Endothelial cell of umbilical vein (primary cell): Measurements from ENCODE around the gene SARNP. TPM values are rescaled to one million over a fixed set of nuclear protein-coding genes. Genes with fewer than 3 reads are reported as not detected.
A peak's percentile ranks its signal among the peaks of the same experiment; 100 is the strongest.

Experiments
- BruUV-seq: library from RNA; stranded (reverse); fragments of 400-500 nt; replicated peaks from 2 replicates; lab custom pipeline; 2021; lab: Mats Ljungman, UMichigan
- CTCF ChIA-PET: fragments of 300-600, 350-600 bp; sonication (Branson Sonifier 250); formaldehyde crosslinking; loops from one replicate; lab custom pipeline; 2021; ENCODE audit warnings: antibody characterized with exemption, inconsistent platforms; lab: Charles Lee
- POLR2A ChIA-PET: fragments of 300-600, 350-600 bp; sonication (Branson Sonifier 250); formaldehyde crosslinking; loops from one replicate; lab custom pipeline; 2021; ENCODE audit warnings: antibody characterized with exemption, inconsistent platforms; lab: Charles Lee
- DNase-seq: peaks from one replicate; pipeline ENCODE4 v3.0.0-alpha.2; 2011; ENCODE audit warnings: low read depth, low spot score
- FAIRE-seq: peaks from 2 replicates; lab custom pipeline; 2011; peaks lifted over from hg19 to GRCh38; lab: Jason Lieb, UNC
- H2AFZ ChIP-seq: 2 replicates; pipeline ENCODE4 v1.6.0; 2012; ENCODE audit warnings: low read depth, low read length, control low read depth, inconsistent platforms
- H3K27ac ChIP-seq: 2 replicates; pipeline ENCODE4 v1.5.1; 2011; ENCODE audit warnings: low read depth, mild to moderate bottlenecking, control low read depth, low read length, moderate library complexity; ENCODE audit not compliant: insufficient read depth
- H3K27me3 ChIP-seq, 2 experiments: 2 replicates each; pipeline versions ENCODE4 v1.6.0 to v1.6.1; 2011; ENCODE audit warnings: low read length in 2 of 2, mixed read lengths in 1 of 2; ENCODE audit not compliant: control insufficient read depth in 2 of 2, insufficient read depth in 2 of 2
- H3K36me3 ChIP-seq, 2 experiments: 2 replicates in 1 of 2; 3 replicates in 1 of 2; pipeline ENCODE4 v1.5.1; 2011; ENCODE audit warnings: low read length in 2 of 2, mild to moderate bottlenecking in 1 of 2, moderate library complexity in 1 of 2; ENCODE audit not compliant: control insufficient read depth in 2 of 2, insufficient read depth in 2 of 2; ENCODE audit errors: extremely low read depth in 1 of 2
- H3K4me1 ChIP-seq: 3 replicates; pipeline ENCODE4 v1.5.1; 2011; ENCODE audit warnings: mild to moderate bottlenecking, low read length; ENCODE audit not compliant: control insufficient read depth, insufficient read depth; ENCODE audit errors: extremely low read depth
- H3K4me2 ChIP-seq: 2 replicates; pipeline ENCODE4 v1.6.1; 2011; ENCODE audit warnings: low read length, control low read depth, mixed read lengths; ENCODE audit not compliant: insufficient read depth
- H3K4me3 ChIP-seq, 3 experiments: fragments of 200-600 bp in 1 of 3; sonication (generic), shearing (Covaris generic) in 1 of 3; replicated peaks in 1 of 3; 2 replicates each; pipeline ENCODE4 v1.5.1; 2011 to 2016; ENCODE audit warnings: control low read depth in 3 of 3, low read length in 3 of 3, mild to moderate bottlenecking in 2 of 3, inconsistent platforms in 1 of 3, low read depth in 1 of 3, moderate library complexity in 1 of 3; ENCODE audit not compliant: insufficient read depth in 1 of 3
- H3K79me2 ChIP-seq: 2 replicates; pipeline ENCODE4 v1.6.0; 2012; ENCODE audit warnings: low read length, inconsistent platforms; ENCODE audit not compliant: control insufficient read depth, insufficient read depth
- H3K9ac ChIP-seq: replicated peaks from 2 replicates; pipeline ENCODE3; 2011; ENCODE audit warnings: low read length, control low read depth; ENCODE audit not compliant: insufficient read depth; ENCODE audit errors: extremely low read depth
- H3K9me1 ChIP-seq: replicated peaks from 3 replicates; pipeline ENCODE4 v1.6.0; 2011; ENCODE audit warnings: mild to moderate bottlenecking, low read length; ENCODE audit not compliant: control insufficient read depth, insufficient read depth; ENCODE audit errors: extremely low read depth
- H3K9me3 ChIP-seq: replicated peaks from 2 replicates; pipeline ENCODE4 v1.5.1; 2012; ENCODE audit warnings: low read length, inconsistent platforms; ENCODE audit not compliant: control insufficient read depth, insufficient read depth
- H4K20me1 ChIP-seq: replicated peaks from 2 replicates; pipeline ENCODE3; 2011; ENCODE audit warnings: mild to moderate bottlenecking, low read length; ENCODE audit not compliant: control insufficient read depth, insufficient read depth; ENCODE audit errors: extremely low read depth
- CTCF ChIP-seq, 2 donors: IDR thresholded peaks; 1 replicate in 1 of 2; 2 replicates in 1 of 2; pipeline ENCODE4 v1.5.1; 2011; ENCODE audit warnings: low read length in 2 of 2, mild to moderate bottlenecking in 2 of 2, moderate library complexity in 2 of 2, control low read depth in 1 of 2, inconsistent platforms in 1 of 2, low read depth in 1 of 2; ENCODE audit not compliant: insufficient read depth in 1 of 2; ENCODE audit errors: extremely low read depth in 1 of 2
- EZH2 ChIP-seq: IDR thresholded peaks from 2 replicates; pipeline ENCODE4 v1.6.1; 2012; ENCODE audit warnings: borderline replicate concordance, low read depth, mild to moderate bottlenecking, moderate library complexity, low read length, inconsistent platforms; ENCODE audit not compliant: severe bottlenecking
- FOS ChIP-seq: IDR thresholded peaks from 2 replicates; pipeline ENCODE4 v1.6.1; 2011; ENCODE audit warnings: mild to moderate bottlenecking, low read length, moderate library complexity, borderline replicate concordance; ENCODE audit not compliant: insufficient read depth
- GATA2 ChIP-seq: IDR thresholded peaks from 2 replicates; pipeline ENCODE4 v1.7.0; 2011; ENCODE audit warnings: low read depth, mild to moderate bottlenecking, moderate library complexity, mixed read lengths, low read length; ENCODE audit not compliant: insufficient read length, insufficient read depth
- JUN ChIP-seq: IDR thresholded peaks from 2 replicates; pipeline ENCODE4 v1.6.1; 2011; ENCODE audit warnings: borderline replicate concordance, low read depth; ENCODE audit not compliant: insufficient read length, insufficient read depth
- MAX ChIP-seq: IDR thresholded peaks from 2 replicates; pipeline ENCODE4 v1.6.1; 2011; ENCODE audit not compliant: insufficient read depth, insufficient read length
- MYC ChIP-seq: IDR thresholded peaks from one replicate; pipeline ENCODE4 v1.6.1; 2011; ENCODE audit warnings: mild to moderate bottlenecking, low read depth, low read length
- POLR2A ChIP-seq: IDR thresholded peaks from 2 replicates; pipeline ENCODE4 v1.6.1; 2012; ENCODE audit warnings: low read depth, mild to moderate bottlenecking, control low read depth, low read length
- POLR2AphosphoS5 ChIP-seq: IDR thresholded peaks from 2 replicates; pipeline ENCODE4 v1.6.1; 2012; ENCODE audit warnings: low read depth, mild to moderate bottlenecking, control low read depth, low read length, moderate library complexity; ENCODE audit not compliant: insufficient read depth
- dilution Hi-C: fragments of 300-500 bp; cut with MboI; formaldehyde crosslinking; loops from one replicate; pipeline ENCODE4 v1.15.0; 2019; ENCODE audit warnings: low sequenced_read_pairs; ENCODE audit not compliant: extremely low pct_ligation_motif_present
- intact Hi-C: fragments of 100-400 bp; cut with micrococcal nuclease; formaldehyde crosslinking; loops from one replicate; pipeline ENCODE4 v1.10.0; 2022
- polyA plus RNA-seq, 4 experiments: library from polyadenylated mRNA; depleted of rRNA in 3 of 4; stranded (reverse) in 3 of 4; unstranded in 1 of 4; fragments of >200 nt; gene quantifications; 2 replicates each; pipeline versions ENCODE4 v1.2.1 to v1.2.3, GENCODE V29; 2011 to 2012; ENCODE audit warnings: missing spikeins in 1 of 4
- total RNA-seq: library from RNA; stranded (reverse); gene quantifications from 2 replicates; pipeline ENCODE4 v1.2.3, GENCODE V29; 2021

The SARNP gene
- total and polyA plus RNA-seq, 2 donors (not counting 3 experiments of a cell fraction or from before 2014, with no cell fraction given) = 88.1 to 101 TPM

DNA sequence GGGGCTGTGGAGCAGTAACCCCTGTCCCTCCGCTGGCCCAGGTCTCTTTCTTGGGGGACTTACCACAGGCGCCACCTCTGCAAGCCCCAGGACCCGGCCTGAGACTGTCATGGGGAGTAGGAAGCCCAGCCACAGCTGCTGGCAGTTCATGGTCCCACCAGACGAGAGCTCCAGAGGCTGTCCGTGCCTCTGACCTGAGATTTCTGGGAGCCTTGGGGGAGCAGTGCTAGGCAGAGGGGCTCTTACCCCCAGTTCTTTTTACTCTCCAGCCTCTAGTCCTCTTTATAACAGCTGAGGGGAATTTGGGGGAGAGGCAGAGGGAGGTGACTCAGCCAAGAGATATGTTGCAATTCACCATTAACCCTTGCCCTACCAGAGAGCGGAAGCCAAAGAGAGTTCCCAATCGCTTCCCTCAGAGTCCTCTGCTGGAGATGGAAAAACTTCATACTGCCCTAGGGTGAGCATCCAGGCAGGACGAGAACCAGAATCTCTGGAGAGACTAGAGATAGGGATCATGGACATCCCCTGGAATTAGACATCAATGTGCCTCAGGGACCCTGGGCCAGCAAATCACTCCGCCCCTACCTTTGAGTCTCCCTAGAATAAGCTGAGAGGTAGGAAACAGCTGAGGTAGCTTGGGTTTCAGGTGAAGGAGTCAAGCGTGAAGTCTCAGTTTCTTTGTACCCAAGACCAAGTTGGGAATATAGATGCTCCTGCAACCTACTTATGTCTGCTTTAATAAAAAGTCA lies 25.3 kb upstream of the SARNP start, which contains the start of gene MMP19:
MMP19 (minus strand) TSS at position 256 of the 749 bp plus-strand sequence; CDS start at position 150, 106 bp downstream.
- Histone ChIP-seq H2AFZ (peak within 1 kb of the TSS; percentile 41), H3K9me1 (no peaks in the 10 kb centered on the region), H3K79me2 (no peaks in the 10 kb centered on the region), H3K36me3 (no peaks in the 10 kb centered on the region), H3K9me3 (no peaks in the 10 kb centered on the region), H3K27me3 (no peaks in the 10 kb centered on the region), H3K4me2 (peak within 1 kb of the TSS; percentile 33), H3K9ac (no peak within 1 kb of the TSS), H4K20me1 (no peaks in the 10 kb centered on the region), H3K4me1 (peaks cover 16% of the 10 kb centered on the region), H3K4me3 (no peak within 1 kb of the TSS), H3K27ac (no peak within 1 kb of the TSS)
- DNase-seq = no peak
- ChIA-PET POLR2A (no interaction called here), CTCF (interaction anchor here (0.9 to 2.6 kb wide), 3 partner anchors 12 to 98 kb away, joined by 3 to 7 read pairs (median 4); partner anchors contain the start of gene DGKA)
- no peak for TF ChIP-seq MAX
- TF ChIP-seq FOS = peak; percentile 41
- TF ChIP-seq JUN = peak; percentile 2
- FAIRE-seq = no peak
- BruUV-seq = TSS peak; percentile 4
- intact Hi-C loops = no loop called here
- dilution Hi-C loops = no loop called here

- dilution Hi-C loops (no loop called here), intact Hi-C loops (no loop called here)
- no peaks in the 10 kb centered on the region for H3K9me1 ChIP-seq
- H3K36me3 ChIP-seq = no peaks in the 10 kb centered on the region
- FAIRE-seq (no peak), DNase-seq (no peak)
- H4K20me1 ChIP-seq = no peaks in the 10 kb centered on the region
- no peak overlapping the region for H3K4me2 ChIP-seq
- H3K4me3 ChIP-seq = no peak overlapping the region
- H3K27ac ChIP-seq = no peak overlapping the region
- H3K79me2 ChIP-seq = no peaks in the 10 kb centered on the region
- peaks cover 8% of the 10 kb centered on the region for H3K4me1 ChIP-seq
- TF ChIP-seq MAX (no peak), GATA2 (no peak), CTCF (IDR thresholded peaks at IDR 0.05; ENCODE audit: extremely low read depth in 1 of 2, insufficient read depth in 1 of 2, low read depth in 1 of 2, low read length in 2 of 2) (no peak), JUN (no peak), FOS (no peak), EZH2 (no peak), POLR2AphosphoS5 (no peak), POLR2A (no peak), MYC (no peak)
- no peaks in the 10 kb centered on the region for H3K27me3 ChIP-seq
- H3K9me3 ChIP-seq = no peaks in the 10 kb centered on the region
- H3K9ac ChIP-seq = no peak overlapping the region
- CTCF ChIA-PET = interaction anchor here (0.7 kb wide), 1 partner anchor 11 kb away, joined by 3 read pairs; the partner anchor contains the start of gene DNAJC14
- no peak overlapping the region for H2AFZ ChIP-seq
- POLR2A ChIA-PET = no interaction called here
- no TSS peak for BruUV-seq
Measured at GRCh38 chr12:55840581-55841351, 23.2 kb upstream of the SARNP start.
